ENCODE data around the gene ITGA11. TPM values are rescaled to one million over a fixed set of nuclear protein-coding genes. Genes with fewer than 3 reads are reported as not detected.
A peak's percentile ranks its signal among the peaks of the same experiment; 100 is the strongest.

Gene ITGA11
- 0.18 and 0.51 TPM in 2 replicates for total RNA-seq
- long read RNA-seq = 0 reads

GRCh38 chr15:68431792-68432401 lies at the start of gene ITGA11:
Gene ITGA11 (minus strand): TSS chr15:68432163. CDS start chr15:68432066, 97 bp downstream.
- Mint-ChIP-seq H3K9me3 (no peaks in the 10 kb centered on the region), H3K4me1 (peaks cover 7% of the 10 kb centered on the region), H3K27ac (ENCODE audit: unreplicated experiment) (no peak within 1 kb of the TSS), H3K27me3 (ENCODE audit: low read depth) (peaks cover 87% of the 10 kb centered on the region), H3K36me3 (ENCODE audit: low read depth) (no peaks in the 10 kb centered on the region), H3K4me3 (peak within 1 kb of the TSS; percentile 62)
- peak; percentile 57 for DNase-seq (ENCODE audit: low read depth, low spot score)
- TF ChIP-seq CTCF (conservative IDR thresholded peaks at IDR 0.05) = no peak

- H3K9me3 Mint-ChIP-seq = no peaks in the 10 kb centered on the region
- TF ChIP-seq CTCF (conservative IDR thresholded peaks at IDR 0.05) = no peak
- no peaks in the 10 kb centered on the region for H3K36me3 Mint-ChIP-seq (ENCODE audit: low read depth)
- H3K27ac Mint-ChIP-seq (ENCODE audit: unreplicated experiment) = no peak overlapping the region
- no peak overlapping the region for H3K4me3 Mint-ChIP-seq
- no peak for DNase-seq (ENCODE audit: low read depth, low spot score)
- peaks cover 4% of the 10 kb centered on the region for H3K4me1 Mint-ChIP-seq
- peaks cover under 1% of the 10 kb centered on the region for H3K27me3 Mint-ChIP-seq (ENCODE audit: low read depth)
Observed at GRCh38 chr15:68481321-68481720, 49.4 kb upstream of the ITGA11 start.

DNA sequence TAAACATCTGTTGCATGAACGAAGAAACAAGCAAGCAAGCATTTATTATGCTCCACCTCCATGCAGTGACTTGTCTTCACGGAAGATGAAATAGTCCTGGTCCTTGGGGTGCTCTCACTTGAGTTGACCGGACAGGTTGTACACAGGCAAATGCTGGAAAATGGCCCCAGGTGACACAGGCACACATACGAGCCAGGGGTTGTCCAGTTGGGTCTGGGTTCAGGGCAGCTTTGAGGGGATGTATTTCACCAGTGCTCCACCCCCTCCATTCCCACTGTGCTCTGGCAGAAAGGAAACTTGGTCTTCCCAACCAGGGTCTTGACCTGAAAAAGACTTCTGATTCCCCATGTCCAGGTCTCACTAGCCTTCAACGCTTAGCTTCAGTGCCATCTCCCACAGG lies 48.3 kb upstream of the ITGA11 start:
- no peaks in the 10 kb centered on the region for H3K9me3 Mint-ChIP-seq
- no peaks in the 10 kb centered on the region for H3K27me3 Mint-ChIP-seq (ENCODE audit: low read depth)
- H3K27ac Mint-ChIP-seq (ENCODE audit: unreplicated experiment) = no peak overlapping the region
- no peak overlapping the region for H3K4me3 Mint-ChIP-seq
- H3K4me1 Mint-ChIP-seq = no peaks in the 10 kb centered on the region
- TF ChIP-seq CTCF (conservative IDR thresholded peaks at IDR 0.05) = no peak
- DNase-seq (ENCODE audit: low read depth, low spot score) = no peak
- no peaks in the 10 kb centered on the region for H3K36me3 Mint-ChIP-seq (ENCODE audit: low read depth)

GRCh38 chr15:68479870-68480269 lies 47.9 kb upstream of the ITGA11 start:
- Mint-ChIP-seq H3K9me3 (no peaks in the 10 kb centered on the region), H3K27me3 (ENCODE audit: low read depth) (no peaks in the 10 kb centered on the region), H3K4me1 (no peaks in the 10 kb centered on the region), H3K36me3 (ENCODE audit: low read depth) (no peaks in the 10 kb centered on the region), H3K4me3 (no peak overlapping the region), H3K27ac (ENCODE audit: unreplicated experiment) (peak overlapping the region; percentile 14)
- no peak for DNase-seq (ENCODE audit: low read depth, low spot score)
- no peak for TF ChIP-seq CTCF (conservative IDR thresholded peaks at IDR 0.05)

GRCh38 chr15:68479406-68479805 lies 47.4 kb upstream of the ITGA11 start:
- Mint-ChIP-seq H3K36me3 (ENCODE audit: low read depth) (no peaks in the 10 kb centered on the region), H3K27me3 (ENCODE audit: low read depth) (no peaks in the 10 kb centered on the region)

More at GRCh38 chr15:68479406-68479805, 47.4 kb upstream of the ITGA11 start:
- no peak for TF ChIP-seq CTCF (conservative IDR thresholded peaks at IDR 0.05)
- DNase-seq (ENCODE audit: low read depth, low spot score) = no peak
- H3K4me1 Mint-ChIP-seq = no peaks in the 10 kb centered on the region
- no peaks in the 10 kb centered on the region for H3K9me3 Mint-ChIP-seq
- H3K4me3 Mint-ChIP-seq = no peak overlapping the region
- H3K27ac Mint-ChIP-seq (ENCODE audit: unreplicated experiment) = peak overlapping the region; percentile 14
